Right lobe of liver (tissue), 4 donors: ENCODE results near the gene GOLGA3.

Experiments
- POLR2A ChIP-seq: fragments of 450-650 bp; IDR thresholded peaks from one replicate; pipeline ENCODE4 v1.6.1; 2017; ENCODE audit warnings: antibody characterized with exemption, mild to moderate bottlenecking
- TF ChIP-seq, protein P1 (sequence below), 4 donors: fragments of 200-600 bp in 3 of 4; fragments of 450-650 bp in 1 of 4; IDR thresholded peaks; one replicate each; pipeline versions ENCODE4 v1.5.1 to v1.8.0; 2016 to 2022; ENCODE audit warnings: antibody characterized with exemption in 4 of 4, mild to moderate bottlenecking in 2 of 4
- donor health status: DM: no; HTN: no; CAD: no.
- donor health status: DM: no; HTN: no; CAD: no.
- donor health status: DM: no; HTN: yes; CAD: no.

DNA sequence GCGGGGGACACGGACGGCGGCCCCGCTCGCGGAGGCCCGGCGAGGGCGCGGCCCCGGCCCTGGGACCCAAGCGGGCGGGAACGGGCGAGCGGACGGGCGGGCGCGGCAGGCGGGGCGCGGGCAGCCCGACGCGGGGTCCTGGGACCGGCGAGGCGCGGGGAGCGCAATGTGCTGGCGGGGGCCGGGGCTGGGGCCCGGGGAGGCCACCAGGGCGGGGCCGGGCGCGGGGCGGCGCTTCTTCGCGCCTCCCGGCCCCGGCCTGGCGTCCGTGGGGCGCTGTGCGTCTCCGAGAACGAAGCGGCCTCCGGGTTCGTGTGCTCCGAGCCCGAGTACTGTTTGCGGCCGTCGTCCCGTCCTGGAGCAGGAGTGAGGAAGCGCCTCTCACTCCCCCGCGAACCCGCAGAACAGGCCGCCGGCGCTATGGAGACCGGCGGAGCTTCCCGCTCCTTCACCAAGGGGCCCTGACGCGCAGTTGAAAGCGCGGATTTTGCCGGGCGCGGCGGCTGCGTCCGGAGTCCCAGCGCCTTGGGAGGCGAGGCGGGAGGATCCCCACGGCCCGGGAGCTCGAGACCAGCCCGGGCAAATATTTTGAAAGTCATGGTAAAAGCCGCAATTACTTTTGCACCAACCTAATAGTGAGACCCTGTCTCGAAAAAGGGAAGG lies 66.6 kb downstream of the GOLGA3 start:
- TF ChIP-seq, protein P1, sequence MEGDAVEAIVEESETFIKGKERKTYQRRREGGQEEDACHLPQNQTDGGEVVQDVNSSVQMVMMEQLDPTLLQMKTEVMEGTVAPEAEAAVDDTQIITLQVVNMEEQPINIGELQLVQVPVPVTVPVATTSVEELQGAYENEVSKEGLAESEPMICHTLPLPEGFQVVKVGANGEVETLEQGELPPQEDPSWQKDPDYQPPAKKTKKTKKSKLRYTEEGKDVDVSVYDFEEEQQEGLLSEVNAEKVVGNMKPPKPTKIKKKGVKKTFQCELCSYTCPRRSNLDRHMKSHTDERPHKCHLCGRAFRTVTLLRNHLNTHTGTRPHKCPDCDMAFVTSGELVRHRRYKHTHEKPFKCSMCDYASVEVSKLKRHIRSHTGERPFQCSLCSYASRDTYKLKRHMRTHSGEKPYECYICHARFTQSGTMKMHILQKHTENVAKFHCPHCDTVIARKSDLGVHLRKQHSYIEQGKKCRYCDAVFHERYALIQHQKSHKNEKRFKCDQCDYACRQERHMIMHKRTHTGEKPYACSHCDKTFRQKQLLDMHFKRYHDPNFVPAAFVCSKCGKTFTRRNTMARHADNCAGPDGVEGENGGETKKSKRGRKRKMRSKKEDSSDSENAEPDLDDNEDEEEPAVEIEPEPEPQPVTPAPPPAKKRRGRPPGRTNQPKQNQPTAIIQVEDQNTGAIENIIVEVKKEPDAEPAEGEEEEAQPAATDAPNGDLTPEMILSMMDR (IDR thresholded peaks at IDR 0.05) = peak; percentile 9 to 33 (median 30)
- TF ChIP-seq POLR2A = peak; percentile 76
